ENCODE results near the gene ZNF76. TPM values are rescaled to one million over a fixed set of nuclear protein-coding genes. Genes with fewer than 3 reads are reported as not detected.

ZNF76 gene
- total RNA-seq, 3 donors from 2014 or later, result 22.9 to 24.3 (median 24.1) TPM

DNA sequence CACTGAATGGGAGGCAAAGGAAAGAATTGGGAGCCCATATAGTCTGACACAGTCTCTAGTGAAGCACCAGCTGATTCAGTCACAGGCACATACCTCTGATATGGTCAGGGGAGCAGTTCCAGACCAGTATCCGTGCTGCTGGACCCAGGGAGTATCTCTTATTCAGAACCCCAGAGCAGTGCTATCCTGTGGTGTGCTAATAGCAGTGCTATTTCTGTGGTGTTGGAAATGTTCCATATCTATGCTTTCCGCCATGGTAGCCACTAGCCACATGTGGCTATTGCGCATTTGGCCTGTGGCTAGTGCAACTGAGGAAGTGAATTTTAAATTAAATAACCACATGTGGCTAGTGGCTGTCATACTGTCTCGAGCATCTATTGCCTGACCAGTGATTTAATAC, 34.8 kb upstream of the ZNF76 start:
- peaks cover 2% of the 10 kb centered on the region for H3K36me3 Mint-ChIP-seq (ENCODE audit: insufficient read depth)
- no peaks in the 10 kb centered on the region for H3K4me1 Mint-ChIP-seq (ENCODE audit: low read depth)
- ATAC-seq (no peak), DNase-seq (no peak)
- no peaks in the 10 kb centered on the region for H3K9me3 Mint-ChIP-seq
- H3K4me3 Mint-ChIP-seq, result no peak overlapping the region
- H3K27me3 Mint-ChIP-seq (ENCODE audit: low read depth), result peaks cover 8% of the 10 kb centered on the region

DNA sequence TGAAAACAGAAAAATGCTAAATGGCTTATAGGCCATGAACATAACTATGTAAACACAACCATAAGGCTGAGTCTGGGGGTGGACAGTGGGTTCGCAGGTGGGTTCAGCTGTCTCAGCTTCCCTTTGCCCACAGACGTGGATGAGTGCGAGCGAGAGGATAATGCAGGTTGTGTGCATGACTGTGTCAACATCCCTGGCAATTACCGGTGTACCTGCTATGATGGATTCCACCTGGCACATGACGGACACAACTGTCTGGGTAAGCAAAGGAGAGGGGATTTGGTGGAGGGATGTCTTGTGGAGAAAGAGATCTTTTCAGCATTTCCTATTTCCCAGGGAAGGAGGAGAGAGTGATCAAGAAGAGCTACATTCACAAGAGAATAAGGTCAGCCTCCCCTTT, 31.1 kb upstream of the ZNF76 start:
- Mint-ChIP-seq H3K4me3 (no peak overlapping the region), H3K4me1 (ENCODE audit: low read depth) (no peaks in the 10 kb centered on the region), H3K36me3 (ENCODE audit: insufficient read depth) (peaks cover 2% of the 10 kb centered on the region), H3K27me3 (ENCODE audit: low read depth) (peaks cover 1% of the 10 kb centered on the region), H3K9me3 (no peaks in the 10 kb centered on the region)
- ATAC-seq, result no peak
- DNase-seq, result no peak

DNA sequence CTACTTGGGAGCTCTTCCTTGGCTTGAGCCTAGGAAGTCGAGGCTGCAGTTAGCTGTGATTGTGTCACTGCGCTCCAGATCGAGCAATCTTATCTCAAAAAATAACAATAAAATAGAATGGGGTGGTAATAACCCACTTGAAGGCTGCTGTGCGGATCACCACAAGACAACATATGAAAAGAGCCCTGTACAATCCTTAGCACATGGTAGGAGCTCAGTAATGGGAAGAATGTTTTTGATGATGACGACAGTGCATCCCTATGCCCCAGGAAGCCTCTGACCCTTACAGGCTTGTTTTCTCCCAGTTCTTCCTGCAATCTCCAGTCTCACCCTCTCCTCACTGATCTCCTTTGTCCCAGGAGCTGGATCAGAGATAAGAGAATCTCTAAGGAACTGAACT, 30.2 kb upstream of the ZNF76 start:
- Mint-ChIP-seq H3K36me3 (ENCODE audit: insufficient read depth) (no peaks in the 10 kb centered on the region), H3K4me1 (ENCODE audit: low read depth) (no peaks in the 10 kb centered on the region), H3K4me3 (no peak overlapping the region), H3K9me3 (no peaks in the 10 kb centered on the region), H3K27me3 (ENCODE audit: low read depth) (peaks cover 1% of the 10 kb centered on the region)
- DNase-seq (no peak), ATAC-seq (no peak)

DNA sequence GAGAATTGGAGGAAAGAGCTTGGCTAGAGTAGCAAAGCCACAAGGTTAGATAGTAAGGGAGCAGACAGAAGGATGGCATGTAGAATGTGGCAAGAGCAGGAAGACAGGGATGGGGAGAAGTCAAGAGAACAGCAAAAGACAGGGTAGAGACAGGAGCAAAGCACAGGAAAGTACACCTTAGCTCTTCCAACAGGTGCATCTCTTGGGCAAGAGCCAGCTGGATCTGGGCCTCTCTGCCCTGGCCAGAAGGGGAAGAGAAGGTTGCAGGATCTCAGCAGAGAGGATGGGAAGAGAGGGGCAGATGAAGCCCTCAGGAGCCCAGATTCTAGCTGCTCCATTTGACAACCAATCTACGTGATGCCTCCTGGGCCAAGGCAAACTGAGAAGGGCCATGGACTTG, 29.0 kb upstream of the ZNF76 start:
- H3K36me3 Mint-ChIP-seq (ENCODE audit: insufficient read depth), result peaks cover 5% of the 10 kb centered on the region
- no peaks in the 10 kb centered on the region for H3K9me3 Mint-ChIP-seq
- ATAC-seq (no peak), DNase-seq (no peak)
- no peak overlapping the region for H3K4me3 Mint-ChIP-seq
- no peaks in the 10 kb centered on the region for H3K4me1 Mint-ChIP-seq (ENCODE audit: low read depth)
- no peaks in the 10 kb centered on the region for H3K27me3 Mint-ChIP-seq (ENCODE audit: low read depth)

DNA sequence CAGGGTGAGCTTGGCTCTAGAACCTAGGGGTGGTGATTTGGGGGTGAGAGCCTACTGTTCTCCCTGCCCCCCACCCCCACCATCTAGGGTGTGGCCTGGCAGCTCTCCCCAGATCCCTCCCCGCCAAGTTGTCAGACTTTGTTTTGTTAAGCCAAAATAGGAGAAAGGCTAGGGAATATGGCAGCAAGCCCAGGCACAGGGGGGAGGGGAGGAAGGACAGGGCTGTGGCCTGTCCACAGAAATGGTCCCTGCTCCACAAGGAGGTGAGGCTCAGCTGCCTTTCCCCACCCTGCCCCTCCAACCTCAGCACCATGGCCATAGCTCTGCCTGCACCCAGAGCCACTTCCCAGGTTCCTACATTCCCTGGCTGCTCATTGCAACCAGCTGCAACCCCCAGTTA, 28.6 kb upstream of the ZNF76 start:
- Mint-ChIP-seq H3K36me3 (ENCODE audit: insufficient read depth) (peaks cover 5% of the 10 kb centered on the region), H3K4me1 (ENCODE audit: low read depth) (no peaks in the 10 kb centered on the region), H3K4me3 (no peak overlapping the region), H3K9me3 (no peaks in the 10 kb centered on the region), H3K27me3 (ENCODE audit: low read depth) (no peaks in the 10 kb centered on the region)
- no peak for DNase-seq
- no peak for ATAC-seq

DNA sequence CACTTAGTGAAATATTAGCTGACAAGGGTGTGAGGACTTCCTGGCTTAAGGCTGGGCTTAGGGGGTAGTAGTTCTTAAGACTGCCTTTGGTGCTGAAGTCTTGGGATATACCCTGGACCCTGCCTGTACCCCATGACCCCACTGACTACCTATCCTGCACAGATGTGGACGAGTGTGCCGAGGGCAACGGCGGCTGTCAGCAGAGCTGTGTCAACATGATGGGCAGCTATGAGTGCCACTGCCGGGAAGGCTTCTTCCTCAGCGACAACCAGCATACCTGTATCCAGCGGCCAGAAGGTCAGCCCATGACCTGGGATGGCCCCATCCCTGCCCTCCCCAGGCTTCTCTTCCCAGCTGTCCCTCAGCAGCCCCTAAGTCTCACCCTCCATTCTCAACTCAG, 28.0 kb upstream of the ZNF76 start:
- Mint-ChIP-seq H3K36me3 (ENCODE audit: insufficient read depth) (peaks cover 5% of the 10 kb centered on the region), H3K27me3 (ENCODE audit: low read depth) (no peaks in the 10 kb centered on the region), H3K4me3 (no peak overlapping the region), H3K9me3 (no peaks in the 10 kb centered on the region), H3K4me1 (ENCODE audit: low read depth) (no peaks in the 10 kb centered on the region)
- no peak for DNase-seq
- ATAC-seq, result no peak

DNA sequence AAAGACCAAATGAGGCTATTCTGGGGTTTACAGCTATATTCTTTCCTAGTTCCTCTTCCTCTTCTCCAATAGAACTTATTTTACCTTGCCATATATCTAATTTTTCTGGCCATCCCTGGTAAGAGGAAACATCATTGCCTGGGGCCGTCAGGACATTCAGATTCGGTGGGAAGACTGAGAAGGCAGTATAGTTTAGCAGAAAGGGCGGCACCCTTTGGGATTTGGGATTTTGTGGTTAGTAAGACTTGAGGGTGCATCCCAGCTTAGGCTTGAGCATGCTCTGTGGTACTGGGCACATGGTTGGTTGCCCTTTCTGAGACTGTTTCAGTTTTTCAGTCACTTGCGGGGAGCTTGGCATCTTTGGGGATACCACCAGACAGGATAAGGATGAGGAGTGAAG, 24.6 kb upstream of the ZNF76 start:
- Mint-ChIP-seq H3K36me3 (ENCODE audit: insufficient read depth) (peaks cover 5% of the 10 kb centered on the region), H3K27me3 (ENCODE audit: low read depth) (no peaks in the 10 kb centered on the region), H3K4me1 (ENCODE audit: low read depth) (no peaks in the 10 kb centered on the region), H3K9me3 (no peaks in the 10 kb centered on the region), H3K4me3 (no peak overlapping the region)
- DNase-seq (no peak), ATAC-seq (no peak)

DNA sequence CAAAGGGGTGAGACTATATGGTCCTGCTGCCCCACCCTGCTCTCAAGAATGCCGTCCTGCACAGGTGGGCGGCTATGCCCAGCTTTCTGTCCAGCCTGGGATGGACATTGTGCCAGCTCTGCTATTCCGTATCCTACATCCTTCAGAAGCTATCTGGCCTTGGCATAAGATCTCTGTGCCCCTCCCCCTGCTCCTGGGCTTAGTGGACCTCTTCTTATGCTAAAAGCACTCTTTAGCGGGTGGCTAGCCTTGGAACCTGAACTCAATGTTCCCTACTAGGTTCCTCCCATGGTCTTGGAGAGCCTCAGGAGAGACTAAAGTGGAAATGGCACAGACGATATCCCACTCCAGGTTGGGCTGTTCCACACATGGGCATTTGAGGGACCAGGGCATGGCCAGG, 23.3 kb upstream of the ZNF76 start:
- ATAC-seq (no peak), DNase-seq (no peak)
- no peak overlapping the region for H3K4me3 Mint-ChIP-seq
- peaks cover 5% of the 10 kb centered on the region for H3K36me3 Mint-ChIP-seq (ENCODE audit: insufficient read depth)
- H3K4me1 Mint-ChIP-seq (ENCODE audit: low read depth), result no peaks in the 10 kb centered on the region
- H3K27me3 Mint-ChIP-seq (ENCODE audit: low read depth), result no peaks in the 10 kb centered on the region
- no peaks in the 10 kb centered on the region for H3K9me3 Mint-ChIP-seq

DNA sequence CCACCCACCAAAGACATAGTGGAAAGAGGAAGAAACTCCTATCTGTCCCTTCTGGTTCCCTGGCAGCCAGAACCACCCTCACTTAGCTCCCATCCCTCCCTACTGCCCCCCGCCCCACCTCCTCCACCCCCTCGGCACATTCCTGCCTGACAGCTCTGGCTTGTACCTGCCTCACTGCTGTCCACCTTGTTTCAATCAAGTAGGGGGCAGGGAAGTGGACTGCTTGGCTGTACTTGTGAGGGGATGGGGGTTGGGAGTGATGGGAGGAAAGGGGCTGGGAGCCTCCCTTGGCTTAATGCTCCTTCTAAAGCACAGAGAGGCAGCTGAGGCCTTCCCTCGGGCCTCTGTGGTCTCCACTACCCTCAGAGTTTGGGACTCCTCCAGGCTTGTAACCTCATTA, 22.1 kb upstream of the ZNF76 start:
- Mint-ChIP-seq H3K27me3 (ENCODE audit: low read depth) (no peaks in the 10 kb centered on the region), H3K36me3 (ENCODE audit: insufficient read depth) (peaks cover 5% of the 10 kb centered on the region), H3K4me1 (ENCODE audit: low read depth) (no peaks in the 10 kb centered on the region), H3K9me3 (no peaks in the 10 kb centered on the region), H3K4me3 (no peak overlapping the region)
- DNase-seq (no peak), ATAC-seq (no peak)

DNA sequence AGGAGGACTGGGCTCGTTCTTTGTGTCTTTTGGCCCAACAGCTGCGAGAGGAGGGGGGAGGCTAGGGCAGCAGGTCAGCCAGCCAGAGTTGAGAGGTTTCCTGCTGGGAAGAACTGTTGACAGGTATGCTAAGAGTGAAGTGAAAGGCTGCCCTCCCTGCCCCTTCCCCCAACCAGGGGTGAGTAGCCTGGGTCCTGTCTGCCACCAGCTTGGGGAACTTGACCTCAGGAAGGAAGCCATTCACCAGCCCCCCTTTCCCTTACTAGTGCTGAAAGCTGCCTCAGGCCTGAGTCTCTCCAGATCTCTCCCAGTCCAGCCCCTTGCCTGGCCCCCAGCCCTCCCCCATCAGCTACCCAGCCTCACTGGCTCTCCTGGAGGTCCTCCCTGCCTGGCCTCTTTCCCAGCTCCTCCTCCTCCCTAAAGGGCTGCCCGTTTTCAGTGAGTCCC, 20.7 kb upstream of the ZNF76 start:
- no peaks in the 10 kb centered on the region for H3K4me1 Mint-ChIP-seq (ENCODE audit: low read depth)
- H3K27me3 Mint-ChIP-seq (ENCODE audit: low read depth), result no peaks in the 10 kb centered on the region
- ATAC-seq (no peak), DNase-seq (no peak)
- peaks cover 5% of the 10 kb centered on the region for H3K36me3 Mint-ChIP-seq (ENCODE audit: insufficient read depth)
- H3K9me3 Mint-ChIP-seq, result no peaks in the 10 kb centered on the region
- H3K4me3 Mint-ChIP-seq, result no peak overlapping the region

DNA sequence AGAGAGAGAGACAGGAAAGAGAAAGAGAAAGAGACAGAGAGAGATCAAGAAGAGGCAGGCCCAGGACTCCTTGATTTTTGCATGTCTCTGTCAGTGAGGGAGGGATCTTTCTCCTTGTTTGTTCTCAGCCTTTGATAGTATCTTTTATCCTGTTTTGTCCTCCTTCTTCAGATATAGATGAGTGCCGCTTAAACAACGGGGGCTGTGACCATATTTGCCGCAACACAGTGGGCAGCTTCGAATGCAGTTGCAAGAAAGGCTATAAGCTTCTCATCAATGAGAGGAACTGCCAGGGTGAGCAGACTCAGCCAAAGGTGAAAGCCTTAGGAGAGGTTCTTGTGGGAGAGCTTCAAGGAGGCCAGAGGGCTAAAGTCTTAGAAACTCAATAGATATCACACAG, 20.0 kb upstream of the ZNF76 start:
- no peaks in the 10 kb centered on the region for H3K27me3 Mint-ChIP-seq (ENCODE audit: low read depth)
- peaks cover 4% of the 10 kb centered on the region for H3K36me3 Mint-ChIP-seq (ENCODE audit: insufficient read depth)
- no peaks in the 10 kb centered on the region for H3K9me3 Mint-ChIP-seq
- no peaks in the 10 kb centered on the region for H3K4me1 Mint-ChIP-seq (ENCODE audit: low read depth)
- no peak for ATAC-seq
- no peak for DNase-seq
- no peak overlapping the region for H3K4me3 Mint-ChIP-seq

DNA sequence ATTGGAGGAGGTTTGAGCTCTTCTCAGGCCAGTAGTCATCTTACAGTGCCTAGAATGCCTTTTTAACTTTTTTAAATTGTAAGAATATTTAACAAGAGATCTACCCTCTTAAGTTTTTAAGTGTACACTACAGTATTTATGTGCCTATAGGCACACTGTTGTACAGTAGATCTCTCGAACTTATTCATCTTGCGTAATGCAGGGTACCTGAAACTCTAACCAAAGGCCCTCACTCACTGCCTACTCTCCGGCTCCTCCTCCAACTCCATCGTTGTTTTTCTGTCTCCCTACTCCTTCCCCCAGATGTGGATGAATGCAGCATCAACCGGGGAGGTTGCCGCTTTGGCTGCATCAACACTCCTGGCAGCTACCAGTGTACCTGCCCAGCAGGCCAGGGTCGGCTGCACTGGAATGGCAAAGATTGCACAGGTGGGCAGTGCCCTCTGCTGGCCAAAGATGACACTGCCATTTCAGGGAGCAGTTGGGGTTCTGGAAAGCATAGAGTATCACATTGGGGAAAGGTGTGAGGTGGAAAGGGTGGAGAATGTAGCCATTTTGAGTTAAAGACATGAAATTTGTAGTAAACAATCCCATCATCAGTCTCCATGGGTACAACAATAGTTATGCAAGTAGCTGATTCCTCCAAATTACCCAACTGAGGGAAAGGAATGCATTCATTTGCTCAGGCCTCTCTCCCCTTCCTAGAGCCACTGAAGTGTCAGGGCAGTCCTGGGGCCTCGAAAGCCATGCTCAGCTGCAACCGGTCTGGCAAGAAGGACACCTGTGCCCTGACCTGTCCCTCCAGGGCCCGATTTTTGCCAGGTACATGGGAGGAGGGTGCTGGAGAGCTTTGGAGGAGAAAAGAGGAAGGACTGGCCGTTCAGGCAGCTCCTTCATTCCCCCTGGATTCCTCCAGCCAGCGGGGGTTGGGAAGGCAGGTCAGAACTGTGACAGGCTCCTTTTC, 18.4 kb upstream of the ZNF76 start:
- Mint-ChIP-seq H3K27me3 (ENCODE audit: low read depth) (no peaks in the 10 kb centered on the region), H3K4me3 (no peak overlapping the region), H3K9me3 (no peaks in the 10 kb centered on the region), H3K4me1 (ENCODE audit: low read depth) (no peaks in the 10 kb centered on the region), H3K36me3 (ENCODE audit: insufficient read depth) (peaks cover 4% of the 10 kb centered on the region)
- DNase-seq (peak; percentile 72), ATAC-seq (peak; percentile 79 to 86)

DNA sequence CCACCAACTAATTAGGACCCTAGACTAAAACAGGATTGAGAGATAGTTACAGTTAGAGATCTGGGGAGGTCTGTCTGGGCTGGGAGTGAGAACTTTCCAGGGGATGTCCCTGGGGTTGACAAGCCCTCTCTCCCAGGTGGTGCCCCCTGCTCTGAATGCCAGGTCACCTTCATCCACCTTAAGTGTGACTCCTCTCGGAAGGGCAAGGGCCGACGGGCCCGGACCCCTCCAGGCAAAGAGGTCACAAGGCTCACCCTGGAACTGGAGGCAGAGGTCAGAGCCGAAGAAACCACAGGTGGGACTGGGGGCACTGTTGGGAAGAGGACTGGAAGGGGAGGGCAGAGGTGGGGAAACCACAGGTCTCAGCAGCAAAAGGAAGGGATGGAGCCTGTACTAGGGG, 17.0 kb upstream of the ZNF76 start:
- DNase-seq, result no peak
- Mint-ChIP-seq H3K4me3 (no peak overlapping the region), H3K9me3 (no peaks in the 10 kb centered on the region), H3K27me3 (ENCODE audit: low read depth) (no peaks in the 10 kb centered on the region), H3K36me3 (ENCODE audit: insufficient read depth) (peaks cover 6% of the 10 kb centered on the region), H3K4me1 (ENCODE audit: low read depth) (no peaks in the 10 kb centered on the region)
- no peak for ATAC-seq

DNA sequence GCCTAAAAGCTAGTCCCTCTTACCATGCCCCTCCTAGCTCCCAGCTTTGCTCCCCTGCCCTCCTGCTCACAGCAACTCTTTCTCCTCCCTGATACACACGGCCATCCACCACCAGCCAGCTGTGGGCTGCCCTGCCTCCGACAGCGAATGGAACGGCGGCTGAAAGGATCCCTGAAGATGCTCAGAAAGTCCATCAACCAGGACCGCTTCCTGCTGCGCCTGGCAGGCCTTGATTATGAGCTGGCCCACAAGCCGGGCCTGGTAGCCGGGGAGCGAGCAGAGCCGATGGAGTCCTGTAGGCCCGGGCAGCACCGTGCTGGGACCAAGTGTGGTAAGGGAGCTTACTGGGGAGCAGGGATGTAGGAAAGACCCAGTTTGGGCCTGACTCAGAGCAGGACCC, 16.6 kb upstream of the ZNF76 start:
- no peaks in the 10 kb centered on the region for H3K27me3 Mint-ChIP-seq (ENCODE audit: low read depth)

DNA sequence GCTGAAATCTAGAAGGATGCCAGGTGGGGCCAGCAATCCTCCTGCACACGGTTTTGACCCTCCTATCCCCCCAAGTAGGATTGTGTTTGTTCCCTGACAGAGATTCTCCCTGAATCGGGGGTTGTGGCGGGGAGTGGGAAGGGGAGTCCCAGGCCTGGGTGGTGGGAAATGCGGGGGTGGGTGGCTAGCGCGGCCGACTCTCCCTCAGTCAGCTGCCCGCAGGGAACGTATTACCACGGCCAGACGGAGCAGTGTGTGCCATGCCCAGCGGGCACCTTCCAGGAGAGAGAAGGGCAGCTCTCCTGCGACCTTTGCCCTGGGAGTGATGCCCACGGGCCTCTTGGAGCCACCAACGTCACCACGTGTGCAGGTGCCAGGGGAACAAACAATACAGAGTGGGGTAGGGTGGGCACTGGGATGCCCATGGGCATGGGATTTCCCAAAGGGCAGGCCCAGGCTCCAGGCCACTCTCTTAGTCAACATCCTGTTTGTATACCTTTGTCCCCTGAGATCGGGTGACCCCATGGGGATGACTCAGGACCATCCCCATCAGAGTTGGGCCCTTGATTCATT, 16.1 kb upstream of the ZNF76 start:
- no peak for DNase-seq
- Mint-ChIP-seq H3K4me3 (no peak overlapping the region), H3K9me3 (no peaks in the 10 kb centered on the region), H3K4me1 (ENCODE audit: low read depth) (peaks cover 7% of the 10 kb centered on the region), H3K27me3 (ENCODE audit: low read depth) (no peaks in the 10 kb centered on the region), H3K36me3 (ENCODE audit: insufficient read depth) (peaks cover 6% of the 10 kb centered on the region)
- no peak for ATAC-seq

More for the DNA sequence above, 16.6 kb upstream of the ZNF76 start:
- Mint-ChIP-seq H3K4me3 (no peak overlapping the region), H3K4me1 (ENCODE audit: low read depth) (peaks cover 3% of the 10 kb centered on the region), H3K36me3 (ENCODE audit: insufficient read depth) (peaks cover 6% of the 10 kb centered on the region), H3K9me3 (no peaks in the 10 kb centered on the region)
- ATAC-seq, result no peak
- DNase-seq, result no peak
